ENCODE measurements around the gene FHL5. TPM values are rescaled to one million over a fixed set of nuclear protein-coding genes. Genes with fewer than 3 reads are reported as not detected.

FHL5 gene
- total RNA-seq, 1 donor from 2014 or later, result not detected

- Mint-ChIP-seq H3K27me3 (no peaks in the 10 kb centered on the region), H3K27ac (no peak overlapping the region), H3K4me1 (ENCODE audit: low read depth) (peaks cover 4% of the 10 kb centered on the region), H3K4me3 (ENCODE audit: low read depth) (no peak overlapping the region), H3K36me3 (ENCODE audit: insufficient read depth) (no peaks in the 10 kb centered on the region), H3K9me3 (ENCODE audit: low read depth) (peaks cover 5% of the 10 kb centered on the region)
- no peak for DNase-seq (ENCODE audit: low spot score, unreplicated experiment)
- TF ChIP-seq CTCF (IDR thresholded peaks at IDR 0.05; ENCODE audit: unreplicated experiment), result no peak
Observed at GRCh38 chr6:96575359-96575758, 12.4 kb downstream of the FHL5 start.

GRCh38 chr6:96576221-96576620 lies 13.3 kb downstream of the FHL5 start:
- H3K36me3 Mint-ChIP-seq (ENCODE audit: insufficient read depth), result no peaks in the 10 kb centered on the region
- no peak for TF ChIP-seq CTCF (IDR thresholded peaks at IDR 0.05; ENCODE audit: unreplicated experiment)
- H3K27me3 Mint-ChIP-seq, result no peaks in the 10 kb centered on the region
- peaks cover 3% of the 10 kb centered on the region for H3K9me3 Mint-ChIP-seq (ENCODE audit: low read depth)
- H3K4me1 Mint-ChIP-seq (ENCODE audit: low read depth), result peaks cover 4% of the 10 kb centered on the region
- H3K4me3 Mint-ChIP-seq (ENCODE audit: low read depth), result no peak overlapping the region
- no peak overlapping the region for H3K27ac Mint-ChIP-seq
- no peak for DNase-seq (ENCODE audit: low spot score, unreplicated experiment)

- peaks cover 4% of the 10 kb centered on the region for H3K4me1 Mint-ChIP-seq (ENCODE audit: low read depth)
- no peaks in the 10 kb centered on the region for H3K9me3 Mint-ChIP-seq (ENCODE audit: low read depth)
- no peaks in the 10 kb centered on the region for H3K36me3 Mint-ChIP-seq (ENCODE audit: insufficient read depth)
- no peak overlapping the region for H3K27ac Mint-ChIP-seq
- TF ChIP-seq CTCF (IDR thresholded peaks at IDR 0.05; ENCODE audit: unreplicated experiment), result no peak
- H3K4me3 Mint-ChIP-seq (ENCODE audit: low read depth), result no peak overlapping the region
- no peaks in the 10 kb centered on the region for H3K27me3 Mint-ChIP-seq
- no peak for DNase-seq (ENCODE audit: low spot score, unreplicated experiment)
Observed at GRCh38 chr6:96582021-96582420, 19.1 kb downstream of the FHL5 start.

- Mint-ChIP-seq H3K27ac (no peak overlapping the region), H3K4me3 (ENCODE audit: low read depth) (no peak overlapping the region), H3K9me3 (ENCODE audit: low read depth) (no peaks in the 10 kb centered on the region), H3K27me3 (no peaks in the 10 kb centered on the region), H3K36me3 (ENCODE audit: insufficient read depth) (no peaks in the 10 kb centered on the region), H3K4me1 (ENCODE audit: low read depth) (peaks cover under 1% of the 10 kb centered on the region)
- no peak for DNase-seq (ENCODE audit: low spot score, unreplicated experiment)
- TF ChIP-seq CTCF (IDR thresholded peaks at IDR 0.05; ENCODE audit: unreplicated experiment), result no peak
Observed at GRCh38 chr6:96582436-96582835, 19.5 kb downstream of the FHL5 start.

- H3K4me1 Mint-ChIP-seq (ENCODE audit: low read depth), result no peaks in the 10 kb centered on the region
- H3K27ac Mint-ChIP-seq, result no peak overlapping the region
- no peak for TF ChIP-seq CTCF (IDR thresholded peaks at IDR 0.05; ENCODE audit: unreplicated experiment)
- H3K9me3 Mint-ChIP-seq (ENCODE audit: low read depth), result no peaks in the 10 kb centered on the region
- no peaks in the 10 kb centered on the region for H3K27me3 Mint-ChIP-seq
- H3K36me3 Mint-ChIP-seq (ENCODE audit: insufficient read depth), result no peaks in the 10 kb centered on the region
- no peak for DNase-seq (ENCODE audit: low spot score, unreplicated experiment)
- H3K4me3 Mint-ChIP-seq (ENCODE audit: low read depth), result no peak overlapping the region
Observed at GRCh38 chr6:96604420-96604819, 41.5 kb downstream of the FHL5 start.
